Neural cell (in vitro differentiated cells): Measurements from ENCODE around the gene ZNF644.

ENCODE experiments used
- CTCF ChIP-seq: fragments of 450-650 bp; IDR thresholded peaks from 2 replicates; pipeline ENCODE4 v1.5.1; 2014; ENCODE audit warnings: antibody characterized with exemption, mild to moderate bottlenecking, moderate library complexity; ENCODE audit not compliant: poor library complexity, severe bottlenecking
- EZH2 ChIP-seq: fragments of 200-600, 300-800 bp; shearing (Covaris generic), sonication (generic); IDR thresholded peaks from 2 replicates; pipeline ENCODE4 v1.6.1; 2014; ENCODE audit warnings: antibody characterized with exemption, low read length, borderline replicate concordance, mild to moderate bottlenecking; ENCODE audit not compliant: insufficient read depth, poor library complexity, severe bottlenecking

- TF ChIP-seq CTCF (no peak), EZH2 (no peak)
Observed at GRCh38 chr1:91004145-91004544, 17.7 kb downstream of the ZNF644 start.
